Measurements from ENCODE around the gene WNT9A.
A peak's percentile ranks its signal among the peaks of the same experiment; 100 is the strongest.

WNT9A gene

GRCh38 chr1:227946624-227947385, 927 bp downstream of the WNT9A start:
- Mint-ChIP-seq H3K27ac (no peak overlapping the region), H3K27me3 (ENCODE audit: low read depth, poor library complexity) (peaks cover 49% of the 10 kb centered on the region), H3K36me3 (ENCODE audit: low read depth) (no peaks in the 10 kb centered on the region), H3K4me1 (peaks cover 42% of the 10 kb centered on the region), H3K4me3 (peak overlapping the region; percentile 80), H3K9me3 (no peaks in the 10 kb centered on the region)
- DNase-seq = peak; percentile 82
- TF ChIP-seq CTCF (IDR thresholded peaks at IDR 0.05) = peak; percentile 72

- peaks cover 46% of the 10 kb centered on the region for H3K4me1 Mint-ChIP-seq
- no peaks in the 10 kb centered on the region for H3K9me3 Mint-ChIP-seq
These were observed 1.7 kb downstream of the WNT9A start for GRCh38 chr1:227945891-227946623.

GRCh38 chr1:227944931-227945890, 2.5 kb downstream of the WNT9A start:
- peaks cover 40% of the 10 kb centered on the region for H3K27me3 Mint-ChIP-seq (ENCODE audit: low read depth, poor library complexity)
- no peak overlapping the region for H3K27ac Mint-ChIP-seq
- H3K9me3 Mint-ChIP-seq = no peaks in the 10 kb centered on the region
- no peak for TF ChIP-seq CTCF (IDR thresholded peaks at IDR 0.05)
- peaks cover 48% of the 10 kb centered on the region for H3K4me1 Mint-ChIP-seq
- peak; percentile 55 for DNase-seq
- H3K36me3 Mint-ChIP-seq (ENCODE audit: low read depth) = no peaks in the 10 kb centered on the region
- no peak overlapping the region for H3K4me3 Mint-ChIP-seq

More at GRCh38 chr1:227945891-227946623, 1.7 kb downstream of the WNT9A start:
- H3K27ac Mint-ChIP-seq = no peak overlapping the region
- H3K27me3 Mint-ChIP-seq (ENCODE audit: low read depth, poor library complexity) = peaks cover 47% of the 10 kb centered on the region
- DNase-seq = no peak
- H3K4me3 Mint-ChIP-seq = peak overlapping the region; percentile 74
- H3K36me3 Mint-ChIP-seq (ENCODE audit: low read depth) = no peaks in the 10 kb centered on the region
- TF ChIP-seq CTCF (IDR thresholded peaks at IDR 0.05) = no peak

- no peak overlapping the region for H3K4me3 Mint-ChIP-seq
- peaks cover 48% of the 10 kb centered on the region for H3K4me1 Mint-ChIP-seq
- H3K36me3 Mint-ChIP-seq (ENCODE audit: low read depth) = no peaks in the 10 kb centered on the region
- no peak for TF ChIP-seq CTCF (IDR thresholded peaks at IDR 0.05)
- no peaks in the 10 kb centered on the region for H3K9me3 Mint-ChIP-seq
- H3K27me3 Mint-ChIP-seq (ENCODE audit: low read depth, poor library complexity) = peaks cover 32% of the 10 kb centered on the region
- H3K27ac Mint-ChIP-seq = no peak overlapping the region
- DNase-seq = no peak
These were observed 3.4 kb downstream of the WNT9A start for GRCh38 chr1:227944090-227944930.
